ENCODE data around the gene HOXB13. TPM values are rescaled to one million over a fixed set of nuclear protein-coding genes. Genes with fewer than 3 reads are reported as not detected.
A peak's percentile ranks its signal among the peaks of the same experiment; 100 is the strongest.

HOXB13 gene
- total RNA-seq, 3 donors from 2014 or later: 0.11 TPM; not detected in 2

DNA sequence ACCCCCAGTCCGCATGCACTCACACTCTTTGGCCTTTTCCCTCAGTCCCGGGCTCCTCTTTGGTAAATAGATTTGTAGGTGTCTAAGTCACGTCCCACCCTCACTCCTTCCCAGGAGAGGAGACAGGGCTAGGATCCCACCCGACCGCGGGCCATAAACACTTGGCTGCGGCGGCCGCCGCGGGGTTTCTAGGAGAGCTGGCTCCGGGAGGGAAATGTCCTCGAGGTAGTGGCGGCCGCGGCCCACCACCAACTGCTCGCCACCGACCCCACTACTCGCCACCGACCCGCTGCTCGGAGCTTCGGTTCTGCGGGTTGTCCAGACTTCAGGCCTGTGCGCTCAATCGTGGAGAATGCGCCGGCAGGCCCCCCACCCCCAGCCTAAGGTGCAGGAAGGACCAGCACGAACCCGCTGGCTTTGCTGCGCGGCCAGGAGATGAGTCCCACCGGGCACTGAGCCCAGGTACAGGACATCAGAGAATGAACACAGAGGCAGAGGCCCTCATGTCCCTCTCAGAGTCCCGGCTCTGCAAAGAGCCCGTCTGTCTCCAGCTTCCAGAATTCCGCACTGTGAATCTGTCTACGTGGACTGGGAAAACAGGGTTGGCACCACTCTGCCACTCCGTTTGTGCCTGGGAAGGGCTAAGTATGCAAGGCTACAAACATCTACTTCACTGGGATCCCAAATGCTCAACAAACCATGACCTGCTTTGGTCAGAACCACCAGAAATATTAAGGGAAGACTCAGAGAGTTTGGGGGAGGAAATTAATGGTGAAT lies 3.1 kb downstream of the HOXB13 start:
- H3K27me3 Mint-ChIP-seq (ENCODE audit: low read depth): peaks cover 95% of the 10 kb centered on the region
- DNase-seq (no peak), ATAC-seq (no peak)
- no peak overlapping the region for H3K4me3 Mint-ChIP-seq
- H3K9me3 Mint-ChIP-seq: no peaks in the 10 kb centered on the region
- peaks cover 29% of the 10 kb centered on the region for H3K4me1 Mint-ChIP-seq (ENCODE audit: low read depth)
- no peaks in the 10 kb centered on the region for H3K36me3 Mint-ChIP-seq (ENCODE audit: insufficient read depth)

DNA sequence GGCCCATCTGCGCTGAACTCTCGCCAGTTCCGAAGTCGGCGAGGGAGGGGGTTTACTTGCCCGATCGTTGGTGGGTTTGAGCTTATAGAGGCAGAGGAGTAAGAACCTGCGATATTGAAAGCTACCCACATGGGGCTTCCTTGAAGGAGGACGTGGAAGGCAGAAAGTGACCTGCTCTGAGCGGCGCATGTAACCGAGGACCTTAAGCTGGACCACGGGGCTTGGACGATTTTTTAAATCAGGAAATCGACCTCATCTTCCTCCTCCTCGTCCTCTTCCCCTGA lies 3.6 kb downstream of the HOXB13 start:
- no peaks in the 10 kb centered on the region for H3K36me3 Mint-ChIP-seq (ENCODE audit: insufficient read depth)
- peak in 1 of 2 donors; percentile 5 for ATAC-seq
- H3K4me3 Mint-ChIP-seq: no peak overlapping the region
- H3K27me3 Mint-ChIP-seq (ENCODE audit: low read depth): peaks cover 95% of the 10 kb centered on the region
- peaks cover 29% of the 10 kb centered on the region for H3K4me1 Mint-ChIP-seq (ENCODE audit: low read depth)
- H3K9me3 Mint-ChIP-seq: no peaks in the 10 kb centered on the region
- no peak for DNase-seq

DNA sequence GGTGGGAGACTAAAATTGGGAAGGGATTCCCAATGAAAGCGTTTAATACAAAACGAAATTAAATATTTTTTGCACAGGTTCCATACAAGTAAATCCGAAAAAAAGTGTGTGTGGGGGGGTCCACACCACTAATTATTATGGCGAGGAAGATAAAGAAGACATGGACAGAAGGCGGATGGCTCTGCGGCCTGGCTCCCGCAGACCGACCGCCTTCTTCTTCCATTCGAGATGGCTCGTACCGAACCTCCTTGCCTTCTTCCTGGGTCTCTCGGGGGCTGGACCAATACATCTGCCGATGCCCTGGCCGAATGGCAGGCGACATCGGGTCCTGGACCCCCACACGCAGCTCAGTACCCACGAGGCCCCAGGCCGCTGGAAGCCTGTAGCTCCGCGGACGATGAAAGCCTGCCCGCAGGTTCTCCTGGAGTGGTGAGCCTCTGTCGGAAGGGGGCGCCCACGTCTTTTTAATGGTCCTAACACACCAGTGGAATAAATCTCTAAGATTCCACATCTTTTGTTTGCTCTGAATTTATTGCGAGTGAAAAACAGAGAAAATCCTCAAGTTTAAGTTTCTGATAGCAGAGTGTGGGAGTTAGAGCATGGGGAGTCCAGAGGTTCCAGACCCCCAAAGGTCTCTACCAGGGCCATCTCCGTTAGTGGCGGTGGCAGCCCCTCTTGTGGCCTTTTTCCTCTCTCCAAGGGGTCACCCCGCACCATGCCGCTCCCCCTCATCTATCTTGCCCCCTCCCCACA lies 4.1 kb downstream of the HOXB13 start:
- no peaks in the 10 kb centered on the region for H3K36me3 Mint-ChIP-seq (ENCODE audit: insufficient read depth)
- peak; percentile 73 for DNase-seq
- H3K4me3 Mint-ChIP-seq: peak overlapping the region; percentile 61
- H3K4me1 Mint-ChIP-seq (ENCODE audit: low read depth): peaks cover 27% of the 10 kb centered on the region
- peak; percentile 68 to 76 for ATAC-seq
- peaks cover 94% of the 10 kb centered on the region for H3K27me3 Mint-ChIP-seq (ENCODE audit: low read depth)
- H3K9me3 Mint-ChIP-seq: no peaks in the 10 kb centered on the region

DNA sequence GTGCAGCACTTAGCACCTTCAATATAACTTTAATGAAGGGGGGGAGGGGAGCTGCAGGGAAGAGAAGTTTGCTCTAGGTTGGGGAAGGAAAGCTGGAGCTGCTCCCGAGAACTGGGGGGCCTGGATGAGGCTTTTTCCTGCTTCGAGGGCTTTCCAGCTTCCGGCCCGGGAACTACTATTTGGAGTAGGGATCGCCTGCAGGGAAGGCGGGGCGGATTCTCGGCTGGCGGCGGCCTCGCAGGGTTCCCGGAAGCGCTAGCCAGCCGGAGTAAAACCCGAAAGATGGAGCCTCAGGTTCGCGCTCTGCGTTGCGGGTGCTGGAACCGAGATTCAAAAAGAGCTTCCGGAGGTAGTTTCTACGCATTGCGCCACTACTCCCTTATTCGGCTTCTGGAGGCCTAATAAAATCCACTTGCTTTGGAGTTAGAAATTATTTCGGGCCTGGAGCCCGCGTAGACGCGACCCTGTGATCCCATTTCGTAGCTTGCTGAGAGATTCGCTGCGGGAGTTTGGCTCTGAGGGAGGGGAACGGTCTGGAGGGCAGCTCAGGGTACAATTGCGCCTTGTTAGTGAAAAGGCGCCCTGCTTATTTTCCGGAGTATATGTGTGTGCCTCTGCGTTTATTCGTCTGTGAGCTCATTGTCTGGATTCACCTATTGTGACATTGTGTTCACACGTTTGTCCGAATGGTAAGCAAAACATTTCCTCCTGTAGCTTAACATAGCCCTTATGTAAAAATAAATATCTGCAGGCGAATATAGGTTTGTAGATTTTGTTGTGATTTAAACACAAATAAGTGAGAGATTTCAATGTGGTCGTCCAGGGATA lies 4.9 kb downstream of the HOXB13 start:
- DNase-seq (no peak), ATAC-seq (no peak)
- peaks cover 25% of the 10 kb centered on the region for H3K4me1 Mint-ChIP-seq (ENCODE audit: low read depth)
- H3K4me3 Mint-ChIP-seq: peak overlapping the region; percentile 61
- no peaks in the 10 kb centered on the region for H3K36me3 Mint-ChIP-seq (ENCODE audit: insufficient read depth)
- H3K9me3 Mint-ChIP-seq: no peaks in the 10 kb centered on the region
- peaks cover 93% of the 10 kb centered on the region for H3K27me3 Mint-ChIP-seq (ENCODE audit: low read depth)

DNA sequence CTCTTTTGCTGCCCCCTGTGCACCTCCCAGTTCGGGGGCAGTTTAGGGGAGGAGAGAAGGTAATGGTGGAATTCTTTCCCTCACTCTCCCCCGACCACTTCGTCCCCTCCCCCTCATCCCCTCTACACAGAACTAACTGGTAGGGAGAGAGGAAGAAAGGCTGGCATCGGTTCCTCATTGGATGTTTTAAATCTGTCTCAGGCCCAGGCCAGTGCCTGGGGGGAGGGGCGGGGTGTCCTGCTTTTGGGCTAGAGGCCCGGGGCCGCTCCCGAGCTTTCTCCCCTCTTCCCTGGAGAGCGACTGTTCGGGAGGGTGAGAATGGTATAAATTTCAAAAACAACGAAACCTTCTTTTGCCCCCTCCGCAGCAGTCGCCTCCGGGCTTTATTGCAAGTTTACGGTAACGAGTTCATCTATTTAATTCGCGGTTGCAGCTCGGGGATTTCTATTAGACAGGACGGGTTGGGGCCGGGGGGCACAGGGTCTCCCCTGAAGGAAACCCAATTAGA lies 5.6 kb downstream of the HOXB13 start, which contains the start of gene PRAC2:
Gene PRAC2 (plus strand): TSS at position 271 of the 508 bp plus-strand sequence. CDS start 1,226 bp downstream, outside the sequence.
- ATAC-seq (no peak), DNase-seq (no peak)
- no peaks in the 10 kb centered on the region for H3K36me3 Mint-ChIP-seq (ENCODE audit: insufficient read depth)
- no peaks in the 10 kb centered on the region for H3K9me3 Mint-ChIP-seq
- peaks cover 93% of the 10 kb centered on the region for H3K27me3 Mint-ChIP-seq (ENCODE audit: low read depth)
- peaks cover 29% of the 10 kb centered on the region for H3K4me1 Mint-ChIP-seq (ENCODE audit: low read depth)
- peak within 1 kb of the TSS; percentile 61 for H3K4me3 Mint-ChIP-seq

DNA sequence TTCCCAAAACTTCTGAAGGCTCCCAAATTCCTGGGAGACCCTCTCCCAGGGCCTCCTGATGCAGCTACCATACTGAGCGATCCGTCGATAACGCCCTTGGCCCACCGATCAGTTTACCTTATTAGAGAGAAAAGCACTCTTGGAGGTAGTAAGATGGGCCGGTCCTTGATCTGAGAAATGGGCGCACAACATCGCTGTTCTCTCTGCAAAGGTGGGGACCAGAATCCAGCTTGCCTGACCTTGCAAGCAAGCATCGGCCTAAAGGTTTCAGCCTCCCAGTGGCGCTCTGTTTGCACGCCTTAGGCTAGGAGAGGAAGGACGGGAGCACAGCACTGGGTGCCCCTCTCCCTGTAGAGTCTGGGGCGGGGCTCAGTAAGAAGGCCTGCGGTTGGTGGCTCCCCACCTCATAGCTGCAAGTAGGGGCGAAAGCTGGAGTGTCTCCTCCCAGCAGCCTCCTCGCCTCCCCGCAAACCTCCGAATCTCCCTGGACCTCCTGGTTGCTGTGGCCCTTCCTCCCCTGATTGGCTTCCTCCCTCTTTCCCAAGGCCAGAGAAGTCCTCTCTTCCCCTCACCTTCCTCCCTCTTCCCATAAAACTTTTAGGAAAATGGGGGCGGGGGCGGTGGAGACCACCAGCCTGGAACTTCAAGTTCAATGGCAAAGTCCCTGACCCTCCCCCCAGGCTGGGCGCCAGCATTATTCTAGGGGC lies 6.2 kb downstream of the HOXB13 start, which contains the start of gene PRAC1:
Gene PRAC1 (minus strand): TSS at position 318 of the 707 bp plus-strand sequence. CDS start 126 bp downstream, at position 192.
- H3K27me3 Mint-ChIP-seq (ENCODE audit: low read depth): peaks cover 93% of the 10 kb centered on the region
- no peaks in the 10 kb centered on the region for H3K9me3 Mint-ChIP-seq
- H3K36me3 Mint-ChIP-seq (ENCODE audit: insufficient read depth): no peaks in the 10 kb centered on the region
- peak within 1 kb of the TSS; percentile 31 for H3K4me3 Mint-ChIP-seq
- no peak for DNase-seq
- no peak for ATAC-seq
- H3K4me1 Mint-ChIP-seq (ENCODE audit: low read depth): peaks cover 29% of the 10 kb centered on the region

DNA sequence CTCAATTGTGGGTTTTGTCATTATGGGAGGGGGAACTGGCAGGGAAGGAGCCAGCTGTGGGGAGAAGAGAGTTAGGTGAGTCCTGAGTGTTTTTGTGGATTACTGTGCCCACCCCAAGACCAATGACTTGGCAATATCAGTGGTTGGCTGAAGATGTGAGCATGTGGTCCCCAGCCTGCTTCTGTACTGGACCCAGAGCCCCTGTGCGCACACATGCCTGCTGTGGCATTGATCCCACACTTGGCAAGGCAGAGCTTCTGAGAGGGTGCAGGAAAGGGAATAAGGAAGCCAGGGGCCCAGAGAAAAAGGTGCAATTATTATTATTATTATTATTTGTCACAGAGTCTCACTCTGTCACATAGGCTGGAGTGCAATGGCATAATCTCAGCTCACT lies 7.5 kb downstream of the HOXB13 start:
- Mint-ChIP-seq H3K4me1 (ENCODE audit: low read depth) (peaks cover 26% of the 10 kb centered on the region), H3K27me3 (ENCODE audit: low read depth) (peaks cover 92% of the 10 kb centered on the region), H3K4me3 (no peak overlapping the region), H3K36me3 (ENCODE audit: insufficient read depth) (no peaks in the 10 kb centered on the region), H3K9me3 (no peaks in the 10 kb centered on the region)
- ATAC-seq (no peak), DNase-seq (no peak)

DNA sequence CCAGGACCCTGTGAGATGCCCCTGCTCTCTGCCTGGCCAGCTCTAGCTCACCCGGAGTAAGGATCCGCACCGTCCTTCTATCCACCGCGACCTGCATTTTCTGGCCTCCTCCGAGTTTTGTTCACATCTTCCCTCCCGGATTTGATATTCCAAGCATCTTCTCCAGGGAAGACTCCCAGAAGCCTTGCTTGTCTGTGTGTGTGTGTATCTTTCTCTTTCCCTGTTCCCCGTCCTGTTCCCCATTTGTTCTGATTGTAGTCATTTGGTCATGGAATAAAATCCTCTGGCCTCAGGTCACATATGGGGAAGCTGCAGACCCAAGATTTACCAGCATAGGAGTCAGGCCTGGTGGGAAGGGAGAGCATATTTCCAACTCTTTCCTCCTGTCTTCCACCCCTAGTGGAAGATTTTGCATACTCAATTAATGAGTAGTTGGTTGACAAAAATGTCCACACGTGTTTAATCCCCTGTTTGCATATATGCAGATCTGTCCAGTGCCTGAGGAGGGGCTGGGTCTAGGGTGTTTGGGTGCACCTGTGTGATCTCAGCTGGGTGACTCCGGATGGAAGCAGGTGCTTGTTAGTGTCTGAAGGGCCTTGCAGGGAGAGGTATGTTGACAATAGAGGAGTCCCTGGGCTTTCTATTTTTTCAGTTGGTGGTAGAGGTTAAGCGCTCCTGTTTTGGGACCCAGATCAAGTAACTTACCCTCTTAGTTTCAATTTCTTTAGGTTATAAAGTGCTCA lies 8.1 kb downstream of the HOXB13 start:
- Mint-ChIP-seq H3K4me1 (ENCODE audit: low read depth) (peaks cover 26% of the 10 kb centered on the region), H3K9me3 (no peaks in the 10 kb centered on the region), H3K4me3 (no peak overlapping the region), H3K36me3 (ENCODE audit: insufficient read depth) (no peaks in the 10 kb centered on the region), H3K27me3 (ENCODE audit: low read depth) (peaks cover 90% of the 10 kb centered on the region)
- DNase-seq: no peak
- no peak for ATAC-seq

DNA sequence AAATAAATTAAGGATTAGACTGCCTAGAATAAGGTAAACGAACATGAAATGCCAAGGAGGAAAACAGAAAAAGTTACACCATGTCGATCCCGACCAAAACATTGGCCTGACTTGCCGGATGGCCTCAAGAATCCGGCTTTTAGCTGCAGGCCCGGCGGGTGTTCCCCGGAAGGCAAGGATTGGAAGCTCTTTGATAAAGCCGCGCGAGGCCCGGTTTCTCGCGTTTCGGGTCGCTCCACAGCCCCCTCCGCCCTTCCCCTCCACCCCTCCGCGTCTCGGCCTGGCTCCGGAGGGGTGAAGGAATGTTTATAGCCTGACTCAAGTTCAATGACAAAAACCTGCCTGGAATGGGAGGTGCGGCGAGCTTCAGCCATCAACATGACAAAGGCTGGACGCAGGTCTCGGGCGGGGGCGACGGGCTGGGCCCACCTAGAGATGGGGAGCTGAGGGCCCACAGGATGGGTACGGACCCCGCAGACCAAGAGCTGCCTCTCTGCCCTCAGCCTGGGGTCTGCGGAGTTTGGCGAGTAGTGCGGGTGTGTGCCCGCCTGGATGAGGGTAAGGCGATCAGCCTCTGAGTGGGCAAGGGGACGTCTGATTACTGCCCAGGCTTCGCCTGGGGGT lies 8.8 kb downstream of the HOXB13 start:
- H3K9me3 Mint-ChIP-seq: no peaks in the 10 kb centered on the region
- H3K36me3 Mint-ChIP-seq (ENCODE audit: insufficient read depth): no peaks in the 10 kb centered on the region
- peaks cover 26% of the 10 kb centered on the region for H3K4me1 Mint-ChIP-seq (ENCODE audit: low read depth)
- ATAC-seq (no peak), DNase-seq (no peak)
- peak overlapping the region; percentile 3 for H3K4me3 Mint-ChIP-seq
- peaks cover 88% of the 10 kb centered on the region for H3K27me3 Mint-ChIP-seq (ENCODE audit: low read depth)

DNA sequence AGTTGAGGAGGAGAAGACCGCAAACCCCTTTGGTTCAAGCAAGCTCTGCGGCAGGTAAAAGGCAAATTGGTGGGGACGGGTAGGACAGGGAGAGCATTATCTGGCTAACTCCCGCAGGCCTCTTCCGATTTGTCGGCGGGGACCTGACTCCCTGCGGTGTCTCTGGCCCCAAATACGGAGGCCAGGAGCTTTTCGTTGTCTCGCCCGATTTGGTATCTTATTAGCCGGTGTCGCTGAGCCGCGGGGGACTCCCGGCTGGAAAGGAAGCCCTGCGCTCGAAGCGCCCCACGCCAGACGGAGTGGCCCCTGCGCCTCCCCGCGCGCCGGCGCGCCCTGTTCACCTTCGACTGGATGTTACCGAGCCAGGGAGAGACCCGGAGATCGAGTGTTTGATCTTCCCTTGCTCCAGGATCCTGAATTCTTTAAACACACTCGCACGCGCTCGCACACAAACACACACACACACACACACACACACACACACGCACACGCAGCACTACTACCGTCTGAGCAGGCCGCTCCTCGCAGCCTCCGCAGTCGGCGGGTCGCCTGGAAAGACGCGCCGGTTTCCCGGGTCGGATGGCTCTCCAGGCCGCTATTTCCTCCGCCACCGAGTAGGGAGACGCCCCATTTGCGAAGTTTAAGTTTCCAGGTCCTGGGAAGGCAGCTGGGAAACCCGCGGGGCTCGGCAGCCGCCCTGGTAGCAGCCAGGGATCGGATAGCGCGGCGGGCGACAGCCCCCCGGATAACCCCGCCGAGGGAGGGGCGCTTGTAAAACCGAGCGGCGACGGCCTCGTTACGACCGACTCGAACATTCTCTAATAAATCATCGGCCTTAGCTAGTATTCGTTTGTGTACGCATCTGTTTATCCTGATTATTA lies 9.5 kb downstream of the HOXB13 start:
- peaks cover 88% of the 10 kb centered on the region for H3K27me3 Mint-ChIP-seq (ENCODE audit: low read depth)
- H3K4me1 Mint-ChIP-seq (ENCODE audit: low read depth): peaks cover 19% of the 10 kb centered on the region
- peak overlapping the region; percentile 38 for H3K4me3 Mint-ChIP-seq
- DNase-seq (no peak), ATAC-seq (peak in 1 of 2 donors; percentile 36)
- H3K36me3 Mint-ChIP-seq (ENCODE audit: insufficient read depth): no peaks in the 10 kb centered on the region
- no peaks in the 10 kb centered on the region for H3K9me3 Mint-ChIP-seq

DNA sequence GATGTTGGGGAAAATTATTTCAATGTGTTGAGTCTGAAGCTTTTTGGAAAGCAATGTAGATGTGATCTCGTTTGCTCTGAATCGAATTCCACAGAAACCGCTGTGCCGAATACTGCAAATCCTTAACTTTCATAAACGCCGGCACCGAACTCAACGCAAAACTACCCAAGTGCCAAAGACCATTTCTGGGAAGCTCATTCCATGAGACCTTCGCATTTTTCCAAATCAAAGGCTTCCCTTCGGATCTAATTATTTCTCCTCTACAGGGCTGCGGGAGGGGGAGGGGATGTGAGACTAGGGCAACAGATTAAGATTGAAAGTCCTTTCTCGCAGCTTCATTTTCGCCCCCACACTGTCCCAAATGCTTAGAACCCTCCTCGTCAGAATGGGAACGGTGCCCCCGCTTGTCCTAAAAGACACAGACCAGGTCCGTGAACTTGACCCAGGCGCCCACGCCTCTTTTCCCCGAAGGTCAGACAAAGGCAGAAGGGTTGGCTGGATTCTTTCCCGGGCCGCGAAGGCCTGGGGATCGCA lies 10.3 kb downstream of the HOXB13 start:
- no peak overlapping the region for H3K4me3 Mint-ChIP-seq
- DNase-seq (no peak), ATAC-seq (no peak)
- peaks cover 88% of the 10 kb centered on the region for H3K27me3 Mint-ChIP-seq (ENCODE audit: low read depth)
- no peaks in the 10 kb centered on the region for H3K36me3 Mint-ChIP-seq (ENCODE audit: insufficient read depth)
- H3K9me3 Mint-ChIP-seq: no peaks in the 10 kb centered on the region
- peaks cover 13% of the 10 kb centered on the region for H3K4me1 Mint-ChIP-seq (ENCODE audit: low read depth)

Measured in activated T-cell treated with anti-CD3 and anti-CD28 coated beads, Interleukin-2, amount 50 U/mL, for 4 hours (primary cell).